Fibroblast of the aortic adventitia (primary cell): Measurements from ENCODE around the gene RNF213. TPM values are rescaled to one million over a fixed set of nuclear protein-coding genes. Genes with fewer than 3 reads are reported as not detected.
"Not testable (repeated sequence)": the region's sequence is repeated elsewhere in the genome, so short reads cannot be mapped to it uniquely, and the experiment has no call there.

Experiments used
- DNase-seq: peaks from one replicate; pipeline ENCODE4 v3.0.0-alpha.2; 2010; ENCODE audit warnings: low read depth
- H3K4me3 ChIP-seq: 2 replicates; pipeline ENCODE4 v1.5.1; 2011; ENCODE audit warnings: low read depth, mild to moderate bottlenecking, control low read depth, low read length, moderate library complexity
- CTCF ChIP-seq: IDR thresholded peaks from 2 replicates; pipeline ENCODE4 v1.5.1; 2011; ENCODE audit warnings: mild to moderate bottlenecking, low read length, control low read depth, inconsistent platforms; ENCODE audit not compliant: insufficient read depth
- total RNA-seq: library from RNA; depleted of rRNA; stranded (reverse); fragments of >200 nt; gene quantifications from 2 replicates; pipeline ENCODE4 v1.2.3, GENCODE V29; 2012; ENCODE audit warnings: low replicate concordance

Gene RNF213
- total RNA-seq, 1 donor, result 143 TPM

DNA sequence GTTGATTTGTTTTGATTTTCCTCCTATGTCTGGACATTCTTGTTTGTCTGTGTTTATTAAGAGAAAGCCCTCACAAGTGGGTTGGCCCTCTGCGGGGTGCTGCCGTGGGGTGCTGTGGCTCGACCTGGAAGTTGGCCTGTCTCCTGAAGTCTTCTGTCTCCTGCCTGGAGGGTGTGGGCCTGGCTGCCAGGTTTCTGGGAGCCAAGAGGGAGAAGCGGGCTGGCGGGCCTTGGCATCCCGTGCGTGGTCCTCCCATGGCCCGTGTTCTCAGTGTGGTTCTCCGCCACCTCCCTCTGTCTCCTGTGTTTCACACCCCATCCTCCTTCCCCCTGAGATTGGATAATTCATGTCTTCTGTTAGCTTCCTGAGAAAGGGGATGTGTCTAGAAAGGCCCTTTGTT lies 69.6 kb downstream of the RNF213 start:
- DNase-seq, result no peak
- no peak overlapping the region for H3K4me3 ChIP-seq
- no peak for TF ChIP-seq CTCF

DNA sequence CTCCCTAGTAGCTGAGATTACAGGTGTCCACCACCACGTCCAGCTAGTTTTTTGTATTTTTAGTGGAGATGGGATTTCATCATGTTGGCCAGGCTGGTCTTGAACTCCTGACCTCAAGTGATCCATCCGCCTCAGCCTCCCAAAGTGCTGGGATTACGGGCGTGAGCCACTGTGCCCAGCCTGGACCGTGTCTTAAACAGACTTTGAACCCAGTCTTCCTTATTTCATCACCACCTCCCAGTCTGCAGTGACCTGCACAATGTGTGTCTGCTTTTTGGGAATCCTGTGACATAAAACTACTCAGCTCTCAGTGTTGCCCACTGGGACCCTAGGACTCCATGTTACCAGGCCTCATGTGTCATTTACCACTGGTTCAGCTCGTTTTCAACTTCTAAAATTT lies 70.3 kb downstream of the RNF213 start:
- DNase-seq, H3K4me3 ChIP-seq: not testable (repeated sequence)

DNA sequence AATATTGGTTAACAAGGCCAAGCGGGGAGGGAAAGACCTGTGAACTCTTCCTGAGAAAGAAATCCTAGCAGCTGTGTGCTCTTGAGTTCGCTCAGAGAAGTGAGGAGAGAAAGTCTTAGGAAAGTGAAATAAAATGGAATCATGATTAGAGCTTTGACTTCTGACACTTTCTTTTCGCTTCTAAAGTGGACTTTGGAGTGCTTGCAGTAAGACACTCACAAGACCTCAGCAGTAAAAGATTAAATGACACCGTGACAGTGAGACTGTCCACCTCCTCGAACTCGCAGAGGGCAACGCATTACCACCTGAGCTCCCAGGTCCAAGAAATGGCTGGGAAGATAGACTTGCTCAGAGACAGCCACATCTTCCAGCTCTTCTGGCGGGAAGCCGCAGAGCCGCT lies 71.2 kb downstream of the RNF213 start:
- TF ChIP-seq CTCF, result no peak
- no peak for DNase-seq
- no peak overlapping the region for H3K4me3 ChIP-seq

- no peak for TF ChIP-seq CTCF
- DNase-seq, result no peak
- no peak overlapping the region for H3K4me3 ChIP-seq
These were observed 76.7 kb downstream of the RNF213 start for GRCh38 chr17:80337195-80337895.

DNA sequence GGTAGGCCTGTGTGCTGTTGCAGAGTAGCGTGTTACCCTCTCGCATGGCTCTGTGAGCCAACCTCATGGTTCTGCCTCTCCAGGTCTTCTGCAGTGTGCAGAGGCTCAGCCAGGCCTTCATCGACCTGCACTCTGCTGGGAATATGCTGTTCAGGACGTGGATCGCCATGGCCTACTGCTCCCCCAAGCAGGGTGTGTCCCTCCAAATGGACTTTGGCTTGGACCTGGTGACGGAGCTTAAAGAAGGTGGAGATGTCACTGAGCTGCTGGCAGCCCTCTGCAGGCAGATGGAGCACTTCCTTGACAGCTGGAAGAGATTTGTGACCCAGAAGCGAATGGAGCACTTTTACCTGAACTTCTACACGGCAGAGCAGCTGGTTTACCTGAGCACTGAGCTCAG lies 78.5 kb downstream of the RNF213 start:
- no peak for TF ChIP-seq CTCF
- no peak overlapping the region for H3K4me3 ChIP-seq
- DNase-seq, result no peak

DNA sequence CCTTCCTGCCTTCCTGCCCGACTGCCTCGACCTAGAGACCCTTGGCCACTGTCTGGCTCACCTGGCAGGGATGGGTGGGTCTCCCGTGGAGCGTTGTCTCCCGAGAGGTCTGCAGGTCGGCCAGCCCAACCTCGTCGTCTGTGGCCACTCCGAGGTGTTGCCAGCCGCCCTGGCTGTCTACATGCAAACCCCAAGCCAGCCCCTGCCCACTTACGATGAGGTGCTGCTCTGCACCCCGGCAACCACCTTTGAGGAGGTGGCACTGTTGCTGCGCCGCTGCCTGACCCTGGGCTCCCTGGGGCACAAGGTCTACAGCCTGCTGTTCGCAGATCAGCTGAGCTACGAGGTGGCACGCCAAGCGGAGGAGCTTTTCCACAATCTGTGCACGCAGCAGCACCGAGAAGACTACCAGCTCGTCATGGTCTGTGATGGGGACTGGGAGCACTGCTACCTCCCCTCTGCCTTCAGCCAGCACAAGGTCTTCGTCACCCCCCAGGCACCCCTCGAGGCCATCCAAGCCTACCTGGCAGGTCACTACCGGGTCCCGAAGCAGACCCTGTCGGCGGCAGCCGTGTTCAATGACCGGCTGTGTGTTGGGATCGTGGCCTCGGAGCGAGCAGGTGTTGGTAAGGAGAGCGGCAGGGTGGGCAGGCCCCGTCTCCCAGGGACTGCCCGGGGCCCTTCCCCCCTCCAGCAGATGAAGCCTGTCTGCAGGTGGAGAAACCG lies 79.2 kb downstream of the RNF213 start:
- H3K4me3 ChIP-seq, result no peak overlapping the region
- no peak for DNase-seq
- no peak for TF ChIP-seq CTCF

DNA sequence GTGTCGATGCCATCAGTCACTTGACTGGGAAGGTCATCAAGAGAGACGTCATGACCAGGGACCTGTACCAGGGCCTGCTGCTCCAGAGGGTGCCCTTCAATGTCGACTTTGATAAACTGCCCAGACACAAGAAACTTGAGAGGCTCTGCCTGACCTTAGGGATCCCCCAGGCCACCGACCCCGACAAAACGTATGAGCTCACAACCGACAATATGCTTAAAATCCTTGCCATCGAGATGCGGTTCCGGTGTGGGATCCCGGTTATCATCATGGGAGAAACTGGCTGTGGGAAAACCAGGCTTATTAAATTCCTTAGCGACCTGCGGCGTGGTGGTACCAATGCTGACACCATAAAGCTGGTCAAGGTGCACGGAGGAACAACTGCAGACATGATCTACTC lies 84.7 kb downstream of the RNF213 start:
- H3K4me3 ChIP-seq, result no peak overlapping the region
- no peak for TF ChIP-seq CTCF
- no peak for DNase-seq
